GM12892 (cell line): ENCODE results near the gene RPGRIP1L.

Experiments
- POLR2A ChIP-seq: IDR thresholded peaks from 2 replicates; pipeline ENCODE4 v1.6.1; 2011; ENCODE audit warnings: low read depth, low read length, control low read depth
- POLR2AphosphoS5 ChIP-seq: IDR thresholded peaks from 2 replicates; pipeline ENCODE4 v1.6.1; 2011; ENCODE audit warnings: low read depth, low read length, control low read depth
- TAF1 ChIP-seq: IDR thresholded peaks from 2 replicates; pipeline ENCODE4 v1.6.1; 2011; ENCODE audit warnings: low read depth, mild to moderate bottlenecking, control low read depth, low read length, borderline replicate concordance

- TF ChIP-seq POLR2A, result no peak
- TF ChIP-seq TAF1, result no peak
- TF ChIP-seq POLR2AphosphoS5, result no peak
These were observed 98.3 kb downstream of the RPGRIP1L start for GRCh38 chr16:53605356-53605755.
